Left ventricle myocardium inferior (tissue), 1 donor: Measurements from ENCODE around the gene STARD13. TPM values are rescaled to one million over a fixed set of nuclear protein-coding genes. Genes with fewer than 3 reads are reported as not detected.

ENCODE experiments used
- DNase-seq: peaks from one replicate; pipeline ENCODE4 v3.0.0-alpha.2; 2020
- H3K27ac ChIP-seq: fragments of 200-600 bp; replicated peaks from 2 replicates; pipeline ENCODE4 v1.8.0; 2021
- H3K27me3 ChIP-seq: fragments of 200-600 bp; 2 replicates; pipeline ENCODE4 v1.8.0; 2021; ENCODE audit warnings: low read depth
- H3K36me3 ChIP-seq: fragments of 200-600 bp; 2 replicates; pipeline ENCODE4 v1.8.0; 2021
- H3K4me1 ChIP-seq: fragments of 200-600 bp; 2 replicates; pipeline ENCODE4 v1.8.0; 2021
- H3K4me3 ChIP-seq: fragments of 200-600 bp; 2 replicates; pipeline ENCODE4 v1.8.0; 2021; ENCODE audit warnings: mild to moderate bottlenecking, moderate library complexity
- H3K9me3 ChIP-seq: fragments of 200-600 bp; replicated peaks from 2 replicates; pipeline ENCODE4 v1.8.0; 2021
- intact Hi-C: fragments of 100-400 bp; cut with micrococcal nuclease; formaldehyde crosslinking; loops from one replicate; pipeline ENCODE4 v1.11.0; 2022
- total RNA-seq: library from RNA; stranded (reverse); fragmentation: NEBNext Ultra II Directional; extraction: Animal tissue kit (Norgen Biotek cat#: 25700); gene quantifications from one replicate; pipeline ENCODE4 v1.2.1, GENCODE V29; 2021
- TF ChIP-seq, protein P1 (sequence below): fragments of 200-600 bp; IDR thresholded peaks from 2 replicates; pipeline ENCODE4 v1.8.0; 2021; ENCODE audit warnings: antibody characterized with exemption, mild to moderate bottlenecking, borderline replicate concordance
- donor health status: DM: no; HTN: yes; CAD: no; lungs with severe emphysema.

Gene STARD13
- total RNA-seq, 1 donor from 2014 or later: 29.9 TPM

DNA sequence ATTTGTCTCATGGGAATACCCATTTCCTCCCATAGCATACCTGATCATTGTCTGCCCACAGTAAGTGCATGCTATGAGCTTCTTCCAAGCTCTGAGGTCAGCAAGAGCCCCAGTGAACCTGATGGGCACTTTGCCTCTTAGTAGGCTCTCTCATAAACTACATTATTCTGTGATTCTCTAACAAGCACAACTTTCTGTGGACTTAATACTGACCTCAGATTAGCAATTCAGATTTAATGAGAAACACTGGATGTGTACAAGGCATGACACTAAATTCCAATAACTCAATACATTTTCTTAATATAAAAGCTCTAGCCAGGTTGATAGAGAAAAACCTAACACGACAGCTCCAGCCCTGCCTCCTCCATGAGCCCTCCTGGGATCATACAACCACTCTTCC is 23.3 kb upstream of the STARD13 start:
- Histone ChIP-seq H3K27me3 (no peaks in the 10 kb centered on the region), H3K36me3 (no peaks in the 10 kb centered on the region), H3K27ac (no peak overlapping the region), H3K4me3 (no peak overlapping the region), H3K9me3 (no peaks in the 10 kb centered on the region), H3K4me1 (peaks cover 21% of the 10 kb centered on the region)
- TF ChIP-seq, protein P1, sequence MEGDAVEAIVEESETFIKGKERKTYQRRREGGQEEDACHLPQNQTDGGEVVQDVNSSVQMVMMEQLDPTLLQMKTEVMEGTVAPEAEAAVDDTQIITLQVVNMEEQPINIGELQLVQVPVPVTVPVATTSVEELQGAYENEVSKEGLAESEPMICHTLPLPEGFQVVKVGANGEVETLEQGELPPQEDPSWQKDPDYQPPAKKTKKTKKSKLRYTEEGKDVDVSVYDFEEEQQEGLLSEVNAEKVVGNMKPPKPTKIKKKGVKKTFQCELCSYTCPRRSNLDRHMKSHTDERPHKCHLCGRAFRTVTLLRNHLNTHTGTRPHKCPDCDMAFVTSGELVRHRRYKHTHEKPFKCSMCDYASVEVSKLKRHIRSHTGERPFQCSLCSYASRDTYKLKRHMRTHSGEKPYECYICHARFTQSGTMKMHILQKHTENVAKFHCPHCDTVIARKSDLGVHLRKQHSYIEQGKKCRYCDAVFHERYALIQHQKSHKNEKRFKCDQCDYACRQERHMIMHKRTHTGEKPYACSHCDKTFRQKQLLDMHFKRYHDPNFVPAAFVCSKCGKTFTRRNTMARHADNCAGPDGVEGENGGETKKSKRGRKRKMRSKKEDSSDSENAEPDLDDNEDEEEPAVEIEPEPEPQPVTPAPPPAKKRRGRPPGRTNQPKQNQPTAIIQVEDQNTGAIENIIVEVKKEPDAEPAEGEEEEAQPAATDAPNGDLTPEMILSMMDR: no peak
- intact Hi-C loops: no loop called here
- no peak for DNase-seq

DNA sequence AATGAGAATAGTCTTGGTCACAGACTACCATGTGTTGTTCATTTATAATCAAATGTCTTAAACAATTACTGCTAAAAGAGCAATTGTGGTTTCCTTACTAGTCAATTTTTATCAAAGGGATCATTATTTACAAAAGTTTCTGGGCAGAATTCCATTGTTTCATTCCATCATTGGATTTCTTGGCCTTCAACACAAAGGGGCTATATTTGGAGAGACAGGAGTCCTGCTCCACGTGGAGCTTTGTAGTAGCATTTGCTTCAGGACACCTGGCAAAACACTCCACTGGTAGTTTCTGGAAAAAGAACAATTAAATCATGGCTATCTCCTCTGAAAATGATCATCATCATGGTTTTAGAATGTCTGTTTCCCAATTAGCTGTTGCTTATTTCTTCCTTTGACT is 22.3 kb upstream of the STARD13 start:
- intact Hi-C loops: no loop called here
- H3K27ac ChIP-seq: no peak overlapping the region
- H3K4me1 ChIP-seq: peaks cover 25% of the 10 kb centered on the region
- DNase-seq: no peak
- no peaks in the 10 kb centered on the region for H3K36me3 ChIP-seq
- H3K27me3 ChIP-seq: no peaks in the 10 kb centered on the region
- TF ChIP-seq, protein P1: no peak
- H3K9me3 ChIP-seq: no peaks in the 10 kb centered on the region
- no peak overlapping the region for H3K4me3 ChIP-seq

DNA sequence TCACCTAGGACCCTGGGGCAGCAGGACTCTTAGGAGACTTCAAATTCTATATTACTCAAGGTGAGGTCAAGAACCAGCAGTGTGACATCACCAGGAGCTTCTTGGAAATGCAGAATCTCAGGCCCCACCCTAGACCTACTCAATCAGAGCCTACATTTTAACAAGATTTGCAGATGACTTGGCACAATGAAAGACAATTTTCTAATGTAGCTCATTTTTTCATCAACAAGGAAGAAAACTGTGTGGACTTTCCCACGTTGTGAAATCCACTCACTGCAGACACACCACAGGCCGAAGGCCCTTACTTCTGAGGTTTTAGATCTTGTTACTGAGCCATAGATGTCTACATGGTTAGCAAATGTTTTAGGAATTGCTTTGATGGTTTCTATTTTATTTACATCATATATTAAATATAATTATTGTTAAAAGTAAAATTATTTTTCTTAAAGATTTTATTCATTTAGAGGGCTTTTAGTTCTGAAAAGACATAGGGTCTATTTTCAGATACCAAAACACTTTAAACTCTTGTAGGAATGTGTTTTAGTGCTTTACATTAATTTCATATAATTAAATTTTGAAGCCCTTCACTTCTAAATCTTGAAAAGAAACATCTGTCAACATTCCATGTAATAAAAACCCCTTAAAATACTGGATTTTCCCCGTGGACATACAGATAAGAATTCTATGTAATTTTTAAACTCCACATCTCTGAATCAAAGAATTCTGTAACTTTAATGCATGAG is 18.5 kb upstream of the STARD13 start:
- H3K4me1 ChIP-seq: peaks cover 12% of the 10 kb centered on the region
- no peak for DNase-seq
- no peaks in the 10 kb centered on the region for H3K9me3 ChIP-seq
- H3K4me3 ChIP-seq: no peak overlapping the region
- no peaks in the 10 kb centered on the region for H3K27me3 ChIP-seq
- TF ChIP-seq, protein P1: no peak
- intact Hi-C loops: no loop called here
- no peak overlapping the region for H3K27ac ChIP-seq
- no peaks in the 10 kb centered on the region for H3K36me3 ChIP-seq

DNA sequence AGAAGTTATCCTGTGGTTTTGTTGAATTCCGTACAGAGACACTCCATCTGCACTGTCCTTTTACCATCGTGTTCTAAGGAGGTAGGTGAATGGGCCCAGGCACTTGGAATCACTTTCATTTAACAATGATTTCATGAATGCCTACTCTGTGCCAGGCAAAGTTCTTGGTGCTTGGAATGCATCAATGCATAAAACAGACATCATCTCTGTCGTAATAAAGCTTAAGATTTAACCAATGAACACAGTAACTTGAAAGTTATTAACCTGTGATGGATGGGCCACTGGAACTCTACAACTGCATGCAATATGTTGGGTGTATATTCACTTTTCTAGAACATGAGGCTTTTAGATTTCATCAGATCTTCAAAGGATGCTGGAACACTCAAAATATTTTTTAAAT is 14.1 kb upstream of the STARD13 start:
- H3K27ac ChIP-seq: no peak overlapping the region
- no peaks in the 10 kb centered on the region for H3K27me3 ChIP-seq
- H3K4me1 ChIP-seq: peaks cover 6% of the 10 kb centered on the region
- no peak overlapping the region for H3K4me3 ChIP-seq
- TF ChIP-seq, protein P1: no peak
- DNase-seq: no peak
- intact Hi-C loops: no loop called here
- H3K36me3 ChIP-seq: no peaks in the 10 kb centered on the region
- H3K9me3 ChIP-seq: no peaks in the 10 kb centered on the region

DNA sequence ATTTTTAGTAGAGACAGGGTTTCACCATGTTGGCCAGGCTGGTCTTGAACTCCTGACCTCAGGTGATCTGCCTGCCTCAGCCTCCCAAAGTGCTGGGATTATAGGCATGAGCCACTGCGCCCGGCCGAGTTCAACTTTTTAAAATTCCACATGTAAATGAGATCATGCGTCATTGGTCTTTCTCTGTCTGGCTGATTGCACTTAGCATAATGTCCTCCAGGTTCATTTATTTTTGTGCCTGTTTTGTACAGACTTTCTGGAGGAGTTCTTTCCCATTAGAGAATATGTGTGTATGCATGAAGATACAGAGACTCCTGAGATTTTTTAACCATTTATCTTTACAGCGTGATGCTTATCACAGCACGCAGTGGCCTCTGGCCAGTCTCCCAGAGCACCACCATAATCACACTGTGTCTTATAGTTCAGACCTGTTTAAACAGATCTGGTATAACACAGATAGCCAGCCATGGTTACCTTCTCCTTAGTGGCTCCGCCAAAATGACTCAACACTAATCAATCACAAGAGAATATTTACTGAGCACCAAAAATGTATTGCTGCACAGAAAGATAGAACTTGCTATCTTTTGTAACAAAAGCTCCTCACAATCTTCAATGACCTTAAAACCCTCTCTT is 11.4 kb upstream of the STARD13 start:
- Histone ChIP-seq H3K9me3 (no peaks in the 10 kb centered on the region), H3K27me3 (no peaks in the 10 kb centered on the region), H3K4me3 (no peak overlapping the region), H3K36me3 (no peaks in the 10 kb centered on the region), H3K4me1 (peaks cover 13% of the 10 kb centered on the region), H3K27ac (no peak overlapping the region)
- TF ChIP-seq, protein P1: no peak
- intact Hi-C loops: no loop called here
- DNase-seq: no peak
